ENCODE data around the gene SAA1.
"Not testable (repeated sequence)": the region's sequence is repeated elsewhere in the genome, so short reads cannot be mapped to it uniquely, and the experiment has no call there.

The SAA1 gene

DNA sequence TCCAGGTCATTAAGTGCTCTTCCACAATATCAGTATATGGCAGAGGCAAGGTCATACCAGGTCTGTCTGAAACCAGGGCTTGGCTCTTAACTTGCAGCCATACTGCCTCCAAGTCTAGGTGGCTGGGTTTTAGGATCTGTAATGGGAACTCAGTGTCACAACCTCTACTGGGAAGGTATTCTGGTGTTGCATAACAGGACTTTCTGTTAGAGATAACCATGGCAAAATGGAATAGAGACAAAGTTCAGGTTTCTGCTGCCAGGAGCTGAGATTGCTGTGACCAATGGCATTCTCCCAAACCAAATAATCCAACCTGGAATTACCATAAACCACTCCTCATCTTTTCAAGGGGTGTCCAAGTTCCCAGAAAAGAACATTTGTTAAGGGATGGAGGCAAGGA is 6.8 kb upstream of the SAA1 start:
- no peak overlapping the region for H3K4me3 ChIP-seq (replicated peaks in 1 of 2; ENCODE audit: low read depth in 2 of 2, low read length in 2 of 2)
- TF ChIP-seq, protein P1, sequence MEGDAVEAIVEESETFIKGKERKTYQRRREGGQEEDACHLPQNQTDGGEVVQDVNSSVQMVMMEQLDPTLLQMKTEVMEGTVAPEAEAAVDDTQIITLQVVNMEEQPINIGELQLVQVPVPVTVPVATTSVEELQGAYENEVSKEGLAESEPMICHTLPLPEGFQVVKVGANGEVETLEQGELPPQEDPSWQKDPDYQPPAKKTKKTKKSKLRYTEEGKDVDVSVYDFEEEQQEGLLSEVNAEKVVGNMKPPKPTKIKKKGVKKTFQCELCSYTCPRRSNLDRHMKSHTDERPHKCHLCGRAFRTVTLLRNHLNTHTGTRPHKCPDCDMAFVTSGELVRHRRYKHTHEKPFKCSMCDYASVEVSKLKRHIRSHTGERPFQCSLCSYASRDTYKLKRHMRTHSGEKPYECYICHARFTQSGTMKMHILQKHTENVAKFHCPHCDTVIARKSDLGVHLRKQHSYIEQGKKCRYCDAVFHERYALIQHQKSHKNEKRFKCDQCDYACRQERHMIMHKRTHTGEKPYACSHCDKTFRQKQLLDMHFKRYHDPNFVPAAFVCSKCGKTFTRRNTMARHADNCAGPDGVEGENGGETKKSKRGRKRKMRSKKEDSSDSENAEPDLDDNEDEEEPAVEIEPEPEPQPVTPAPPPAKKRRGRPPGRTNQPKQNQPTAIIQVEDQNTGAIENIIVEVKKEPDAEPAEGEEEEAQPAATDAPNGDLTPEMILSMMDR (IDR thresholded peaks at IDR 0.05; ENCODE audit: low read depth, low read length) = no peak
- DNase-seq (ENCODE audit: low read depth in 2 of 2) = no peak

DNA sequence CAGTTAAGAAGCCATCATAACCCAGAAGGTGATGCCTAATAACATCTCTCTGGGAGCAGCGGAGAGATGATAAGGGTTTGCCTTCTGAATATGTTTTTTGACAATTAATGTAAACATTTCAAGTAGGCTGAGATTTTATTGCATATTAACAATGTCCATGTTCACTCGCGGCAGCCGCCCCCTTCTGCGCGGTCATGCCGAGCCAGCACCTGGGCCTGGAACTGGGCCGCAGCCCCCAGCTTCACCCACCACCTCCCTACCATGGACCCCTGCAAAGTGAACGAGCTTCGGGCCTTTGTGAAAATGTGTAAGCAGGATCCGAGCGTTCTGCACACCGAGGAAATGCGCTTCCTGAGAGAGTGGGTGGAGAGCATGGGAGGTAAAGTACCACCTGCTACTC is 4.3 kb upstream of the SAA1 start:
- DNase-seq (ENCODE audit: low read depth in 2 of 2) = no peak
- TF ChIP-seq, protein P1 (IDR thresholded peaks at IDR 0.05; ENCODE audit: low read depth, low read length) = no peak
- H3K4me3 ChIP-seq (replicated peaks in 1 of 2; ENCODE audit: low read depth in 2 of 2, low read length in 2 of 2) = no peak overlapping the region

DNA sequence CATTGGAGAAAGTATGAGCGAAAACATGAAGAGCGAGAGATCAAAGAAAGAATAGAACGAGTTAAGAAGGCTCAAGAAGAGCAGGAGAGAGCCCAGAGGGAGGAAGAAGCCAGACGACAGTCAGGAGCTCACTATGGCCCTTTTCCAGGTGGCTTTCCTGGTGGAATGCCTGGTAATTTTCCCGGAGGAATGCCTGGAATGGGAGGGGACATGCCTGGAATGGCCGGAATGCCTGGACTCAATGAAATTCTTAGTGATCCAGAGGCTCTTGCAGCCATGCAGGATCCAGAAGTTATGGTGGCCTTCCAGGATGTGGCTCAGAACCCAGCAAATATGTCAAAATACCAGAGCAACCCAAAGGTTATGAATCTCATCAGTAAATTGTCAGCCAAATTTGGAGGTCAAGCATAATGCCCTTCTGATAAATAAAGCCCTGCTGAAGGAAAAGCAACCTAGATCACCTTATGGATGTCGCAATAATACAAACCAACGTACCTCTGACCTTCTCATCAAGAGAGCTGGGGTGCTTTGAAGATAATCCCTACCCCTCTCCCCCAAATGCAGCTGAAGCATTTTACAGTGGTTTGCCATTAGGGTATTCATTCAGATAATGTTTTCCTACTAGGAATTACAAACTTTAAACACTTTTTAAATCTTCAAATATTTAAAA is 3.2 kb upstream of the SAA1 start:
- not testable (repeated sequence) for DNase-seq (ENCODE audit: low read depth in 2 of 2); H3K4me3 ChIP-seq (replicated peaks in 1 of 2; ENCODE audit: low read depth in 2 of 2, low read length in 2 of 2)

DNA sequence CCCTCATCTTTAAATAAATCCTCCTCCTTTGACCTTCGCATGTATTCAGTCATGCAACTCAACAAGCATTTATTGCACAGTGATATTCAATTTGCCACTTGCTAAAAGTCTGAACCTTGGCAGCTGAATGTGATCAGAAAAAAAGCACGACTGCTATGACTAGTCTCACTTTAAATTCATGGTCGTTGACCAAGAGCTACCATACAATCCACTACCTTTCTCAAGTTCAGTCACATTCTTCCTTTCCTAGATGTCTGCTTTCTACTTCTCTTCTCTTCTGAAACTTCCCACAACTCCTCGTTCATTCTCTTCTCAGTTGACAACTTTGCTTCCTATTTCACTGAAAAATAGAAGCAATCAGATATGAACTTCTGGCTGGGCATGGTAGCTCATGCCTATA is 2.0 kb upstream of the SAA1 start:
- no peak overlapping the region for H3K4me3 ChIP-seq (replicated peaks in 1 of 2; ENCODE audit: low read depth in 2 of 2, low read length in 2 of 2)
- TF ChIP-seq, protein P1 (IDR thresholded peaks at IDR 0.05; ENCODE audit: low read depth, low read length) = no peak
- DNase-seq (ENCODE audit: low read depth in 2 of 2) = no peak

DNA sequence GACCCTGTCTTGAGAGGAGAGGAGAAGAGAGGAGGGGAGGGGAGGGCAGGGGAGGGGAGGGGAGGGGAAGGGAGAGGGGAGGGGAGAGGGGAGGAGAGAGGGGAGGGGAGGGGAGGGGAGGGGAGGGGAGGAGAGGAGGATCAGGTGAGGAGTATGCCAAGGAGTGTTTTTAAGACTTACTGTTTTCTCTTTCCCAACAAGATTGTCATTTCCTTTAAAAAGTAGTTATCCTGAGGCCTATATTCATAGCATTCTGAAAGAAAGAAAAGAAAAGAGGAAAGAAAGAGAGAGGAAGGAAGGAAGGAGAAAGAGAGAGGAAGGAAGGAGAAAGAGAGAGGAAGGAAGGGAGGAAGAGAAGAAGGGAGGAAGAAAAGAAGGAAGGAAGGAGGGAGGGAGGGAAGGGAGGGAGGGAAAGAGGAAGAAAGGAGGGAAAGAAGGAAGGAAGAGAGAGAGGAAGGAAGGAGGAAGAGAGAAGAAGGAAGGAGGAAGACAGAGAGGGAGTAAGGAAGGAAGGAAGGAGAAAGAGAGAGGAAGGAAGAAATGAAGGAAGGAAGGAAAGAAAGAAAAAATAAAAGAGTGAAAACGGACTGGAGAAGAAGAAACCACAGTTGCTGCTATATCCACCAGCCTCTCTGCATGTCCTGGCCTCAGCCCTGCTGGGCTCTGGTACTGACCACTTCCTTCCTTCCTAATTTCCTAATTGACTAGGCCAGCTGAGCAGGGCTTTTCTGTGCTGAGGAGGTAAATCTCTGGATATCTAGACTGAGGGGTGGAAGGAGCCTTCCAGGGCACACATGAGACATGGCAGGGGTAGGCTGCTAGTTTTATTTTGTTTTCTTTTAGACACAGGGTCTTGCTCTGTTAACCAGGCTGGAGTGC is 1.1 kb upstream of the SAA1 start:
- DNase-seq (ENCODE audit: low read depth in 2 of 2) = no peak
- no peak overlapping the region for H3K4me3 ChIP-seq (replicated peaks in 1 of 2; ENCODE audit: low read depth in 2 of 2, low read length in 2 of 2)
- TF ChIP-seq, protein P1 (IDR thresholded peaks at IDR 0.05; ENCODE audit: low read depth, low read length) = no peak

DNA sequence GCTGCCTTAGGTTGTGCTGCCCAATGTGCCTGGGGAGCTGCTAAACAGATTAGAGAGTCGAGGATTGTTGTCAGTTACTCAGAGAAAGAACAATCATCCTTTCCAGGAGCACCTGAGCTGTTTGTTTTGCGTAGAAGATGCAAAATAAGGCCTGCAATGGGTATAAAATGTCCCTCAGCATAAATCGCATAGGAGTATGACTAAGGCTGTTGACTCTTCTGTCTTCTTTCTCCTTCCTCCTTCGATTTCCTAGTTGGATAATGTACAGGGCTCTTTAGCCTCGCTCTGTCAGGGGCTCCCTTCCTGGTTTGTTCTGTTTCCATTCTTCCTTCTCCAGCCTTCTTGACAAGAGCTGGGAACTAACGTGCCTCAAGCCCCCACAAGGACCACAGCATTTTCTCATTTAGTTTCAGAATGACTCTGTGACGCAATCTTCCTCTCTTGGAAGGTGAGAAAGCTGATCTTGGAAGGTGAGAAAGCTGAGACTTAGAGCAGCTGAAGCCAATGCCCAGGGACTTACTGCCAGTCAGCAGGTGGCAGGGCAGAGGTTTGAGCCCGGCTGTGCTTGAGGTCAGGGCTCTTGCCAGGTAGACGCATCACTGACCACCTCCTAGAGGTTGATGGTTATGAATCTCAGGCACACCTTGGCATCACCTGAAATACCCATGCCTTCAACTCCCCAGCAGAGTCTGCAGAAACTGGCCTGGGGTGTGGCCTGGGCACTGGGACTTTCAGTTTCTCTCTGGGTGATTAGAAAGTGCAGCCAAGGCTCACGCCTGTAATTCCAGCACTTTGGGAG is 1.5 kb downstream of the SAA1 start:
- not testable (repeated sequence) for DNase-seq (ENCODE audit: low read depth in 2 of 2); H3K4me3 ChIP-seq (replicated peaks in 1 of 2; ENCODE audit: low read depth in 2 of 2, low read length in 2 of 2)

DNA sequence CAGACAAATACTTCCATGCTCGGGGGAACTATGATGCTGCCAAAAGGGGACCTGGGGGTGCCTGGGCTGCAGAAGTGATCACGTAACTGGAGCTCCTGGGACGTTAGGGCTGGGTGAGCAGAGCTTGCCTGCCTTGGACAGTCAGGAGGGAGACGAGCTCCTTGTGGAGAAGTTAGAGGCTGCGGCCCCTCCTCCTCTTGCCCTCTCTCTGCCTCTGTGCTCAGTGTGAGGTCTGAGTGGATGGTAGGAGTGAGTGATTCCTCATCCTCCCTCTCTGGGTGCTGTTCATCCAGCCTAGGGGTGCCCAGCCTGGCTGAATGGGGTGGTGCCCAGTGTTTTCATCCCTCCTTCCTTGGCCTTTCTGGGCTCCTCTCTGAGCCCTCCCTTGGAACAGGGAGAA is 3.2 kb downstream of the SAA1 start:
- not testable (repeated sequence) for H3K4me3 ChIP-seq (replicated peaks in 1 of 2; ENCODE audit: low read depth in 2 of 2, low read length in 2 of 2); DNase-seq (ENCODE audit: low read depth in 2 of 2)

DNA sequence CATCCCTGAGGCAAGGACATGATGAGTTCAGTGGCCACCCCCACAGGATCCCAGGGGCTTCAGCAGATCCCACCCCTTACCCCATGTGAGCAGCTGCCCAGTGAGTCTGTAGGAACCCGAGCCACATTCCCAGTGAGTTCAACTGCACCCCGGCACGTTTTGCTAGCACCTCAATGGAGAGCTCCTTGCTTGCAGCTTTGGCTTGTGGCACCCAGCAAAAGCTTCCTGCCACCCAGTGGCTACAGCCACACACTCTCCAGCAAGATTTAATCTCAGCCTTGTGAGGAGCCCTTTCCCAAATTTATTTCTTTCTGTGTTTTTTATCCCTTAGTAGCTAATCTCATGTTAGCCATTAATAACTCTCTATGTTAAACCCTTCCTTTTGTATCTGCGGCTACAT is 4.0 kb downstream of the SAA1 start:
- TF ChIP-seq, protein P1 (IDR thresholded peaks at IDR 0.05; ENCODE audit: low read depth, low read length) = no peak
- no peak for DNase-seq (ENCODE audit: low read depth in 2 of 2)
- no peak overlapping the region for H3K4me3 ChIP-seq (replicated peaks in 1 of 2; ENCODE audit: low read depth in 2 of 2, low read length in 2 of 2)
